Limb (tissue), 2 donors: Measurements from ENCODE around the gene CGNL1.

Source experiments
- DNase-seq, 2 donors: peaks; one replicate each; pipeline ENCODE4 v3.0.0-alpha.2; 2016; ENCODE audit errors: extremely low spot score in 2 of 2

Gene CGNL1

DNA sequence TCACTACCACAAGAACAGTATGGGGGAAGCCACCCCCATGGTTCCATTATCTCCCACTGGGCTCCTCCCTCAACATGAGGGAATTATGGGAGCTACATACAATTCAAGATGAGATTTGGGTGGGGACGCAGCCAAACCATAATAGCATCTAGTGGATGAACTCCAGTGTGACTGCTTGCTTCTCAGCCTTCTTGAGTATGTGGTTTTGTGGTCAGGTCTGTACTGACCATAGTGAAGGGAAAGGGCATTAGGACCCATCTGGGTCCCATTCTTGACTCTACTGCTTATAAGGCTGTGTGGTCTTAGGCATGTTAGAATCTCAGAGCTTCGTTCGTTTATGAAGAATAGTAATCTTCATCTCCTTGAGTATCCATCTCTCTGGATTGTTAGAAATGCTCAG is 81.4 kb downstream of the CGNL1 start:
- DNase-seq: no peak

DNA sequence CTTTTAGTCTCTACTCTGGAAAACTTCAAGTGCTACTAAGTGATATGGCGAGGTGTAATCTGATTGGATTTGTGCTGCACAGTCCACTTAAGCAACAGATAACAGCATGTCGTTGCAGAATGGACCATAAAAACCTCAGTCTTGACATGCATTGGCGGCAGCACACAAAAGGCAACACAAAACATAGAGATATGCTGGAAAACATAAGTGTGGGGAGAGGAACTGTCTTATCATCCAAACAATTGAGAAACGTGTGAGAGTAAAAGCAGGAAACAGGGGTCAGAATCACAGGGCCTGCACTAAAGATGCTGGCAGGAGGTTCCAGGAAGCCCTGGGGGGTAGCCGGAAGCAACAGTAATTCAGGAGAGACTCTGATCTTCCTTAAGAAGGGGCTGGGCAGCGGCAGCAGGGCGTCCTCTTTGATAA is 82.1 kb downstream of the CGNL1 start:
- no peak for DNase-seq

DNA sequence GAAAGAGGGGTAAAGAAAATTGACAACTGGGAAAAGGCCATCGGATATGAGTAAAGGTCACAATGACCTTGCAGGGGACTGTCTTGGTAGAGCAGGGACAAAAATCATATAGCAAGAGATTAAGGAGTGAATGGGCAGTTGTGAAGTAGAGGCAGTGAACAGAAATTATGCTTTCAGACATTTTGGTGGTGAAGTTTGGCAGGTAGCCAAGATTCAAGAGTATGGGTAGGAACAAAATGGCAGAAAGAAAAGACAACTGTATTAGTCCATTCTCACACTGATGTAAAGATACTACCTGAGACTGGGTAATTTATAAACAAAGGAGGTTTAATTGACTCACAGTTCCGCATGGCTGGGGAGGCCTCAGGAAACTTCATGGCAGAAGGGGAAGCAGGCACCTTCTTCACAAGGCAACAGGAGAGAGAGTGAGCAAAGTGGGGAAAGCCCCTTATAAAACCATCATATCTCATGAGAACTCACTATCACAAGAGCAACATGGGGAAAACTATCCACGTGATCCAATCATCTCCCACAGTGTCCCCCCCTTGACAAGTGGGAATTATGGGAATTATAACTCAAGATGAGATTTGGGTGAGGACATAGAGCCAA is 84.0 kb downstream of the CGNL1 start:
- no peak for DNase-seq

DNA sequence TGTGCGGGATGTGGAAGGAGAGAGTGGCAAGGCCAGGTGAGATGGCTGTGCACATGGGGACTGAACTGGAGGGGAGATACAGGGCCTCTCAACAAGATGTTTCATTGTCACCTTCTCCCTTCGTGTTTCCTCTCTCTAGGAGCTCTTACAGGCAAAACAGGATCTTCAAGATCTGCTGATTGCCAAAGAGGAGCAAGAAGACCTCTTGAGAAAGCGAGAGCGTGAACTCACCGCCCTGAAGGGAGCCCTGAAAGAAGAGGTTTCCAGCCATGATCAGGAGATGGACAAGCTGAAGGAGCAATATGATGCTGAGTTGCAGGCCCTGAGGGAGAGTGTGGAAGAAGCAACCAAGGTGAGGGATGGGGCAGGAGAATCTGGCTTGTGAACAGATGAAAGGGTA is 85.2 kb downstream of the CGNL1 start:
- no peak for DNase-seq

DNA sequence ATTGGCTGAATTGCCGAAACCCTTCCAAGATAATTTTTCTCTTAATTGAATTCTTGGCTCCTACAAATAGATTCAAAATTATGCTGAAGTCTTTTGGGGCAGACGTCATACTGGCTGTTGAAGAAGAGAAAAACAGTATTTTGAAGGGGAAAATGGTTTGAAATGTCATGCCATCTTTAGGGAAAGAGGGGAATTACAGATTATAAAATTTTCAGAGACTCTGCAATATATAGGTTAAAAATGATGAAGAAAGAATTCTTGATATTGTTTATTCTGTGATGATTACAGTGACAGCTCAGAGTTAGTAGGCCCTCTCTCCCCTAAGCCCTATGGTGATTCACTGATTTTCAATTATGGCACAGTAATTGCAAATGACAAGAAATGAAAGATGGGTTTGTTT is 86.1 kb downstream of the CGNL1 start:
- DNase-seq: peak in 1 of 2 donors; percentile 45

DNA sequence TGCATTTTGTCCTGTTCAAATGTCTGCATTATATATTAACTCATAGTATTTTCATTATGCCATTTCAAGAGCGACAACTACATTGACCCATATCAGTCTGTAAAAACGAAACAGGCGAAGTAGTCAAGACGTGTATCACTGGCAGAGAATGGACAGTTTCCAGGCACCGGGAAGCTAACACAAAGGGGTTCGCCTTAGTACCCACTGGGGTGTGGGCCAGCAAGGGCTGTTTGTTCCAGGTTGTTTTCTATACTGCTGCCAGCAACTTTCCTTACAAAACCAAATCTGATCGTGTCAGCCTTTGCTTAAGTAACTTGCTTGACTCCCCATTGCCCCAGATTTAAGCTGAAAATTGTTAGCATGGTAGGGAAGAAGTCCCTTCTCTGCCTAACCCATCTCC is 87.1 kb downstream of the CGNL1 start:
- no peak for DNase-seq

DNA sequence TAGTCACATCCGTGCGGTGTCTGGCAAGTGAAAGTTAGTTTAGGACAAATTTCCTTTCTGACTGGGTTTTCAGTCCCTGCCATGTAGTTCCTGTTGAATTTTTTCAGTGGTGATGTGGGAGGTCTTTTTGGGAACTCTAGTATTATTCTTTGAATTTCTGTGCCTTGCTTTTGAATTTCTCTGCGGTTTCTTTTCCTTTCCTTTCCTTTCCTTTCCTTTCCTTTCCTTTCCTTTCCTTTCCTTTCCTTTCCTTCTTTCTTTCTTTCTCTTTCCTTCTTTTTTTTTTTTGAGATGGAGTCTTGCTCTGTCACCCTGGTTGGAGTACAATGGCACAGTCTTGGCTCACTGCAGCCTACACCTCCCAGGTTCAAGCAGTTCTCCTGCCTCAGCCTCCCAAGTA is 88.2 kb downstream of the CGNL1 start:
- DNase-seq: no peak

DNA sequence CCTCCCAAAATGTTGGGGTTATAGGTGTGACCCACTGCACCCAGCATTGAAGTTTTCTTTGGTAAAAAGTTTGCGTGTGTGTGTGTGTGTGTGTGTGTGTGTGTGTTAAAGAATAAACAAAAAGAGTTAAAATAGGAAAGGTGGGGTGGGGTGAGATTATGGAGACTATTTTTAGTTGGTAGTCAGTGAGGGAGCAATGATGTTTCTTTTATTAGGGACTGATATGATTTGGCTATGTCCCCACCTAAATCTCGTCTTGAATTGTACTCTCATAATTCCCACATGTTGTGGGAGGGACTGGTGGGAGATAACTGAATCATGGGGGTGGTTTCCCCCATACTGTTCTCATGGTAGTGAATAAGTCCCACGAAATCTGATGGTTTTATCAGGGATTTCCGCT is 92.2 kb downstream of the CGNL1 start:
- no peak for DNase-seq

DNA sequence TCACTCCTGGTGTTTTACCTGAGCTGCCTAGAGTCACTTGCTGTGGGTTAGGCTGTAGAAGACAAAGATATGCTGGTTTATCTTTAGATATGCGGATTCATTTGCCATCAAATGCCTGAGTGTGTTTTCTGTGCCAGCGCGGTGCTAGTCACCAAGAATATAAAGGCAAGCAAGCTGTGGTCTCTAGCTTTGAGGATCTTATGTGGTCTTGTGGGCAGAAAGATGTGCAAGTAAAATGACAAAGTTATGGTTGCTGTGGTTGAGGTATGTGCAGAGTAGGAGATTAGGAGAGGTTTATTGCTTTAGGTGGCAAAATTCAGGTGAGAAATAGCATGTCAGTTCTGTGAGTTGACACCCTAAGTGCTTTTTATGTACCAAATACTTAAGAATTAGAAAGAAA is 94.2 kb downstream of the CGNL1 start:
- DNase-seq: no peak

DNA sequence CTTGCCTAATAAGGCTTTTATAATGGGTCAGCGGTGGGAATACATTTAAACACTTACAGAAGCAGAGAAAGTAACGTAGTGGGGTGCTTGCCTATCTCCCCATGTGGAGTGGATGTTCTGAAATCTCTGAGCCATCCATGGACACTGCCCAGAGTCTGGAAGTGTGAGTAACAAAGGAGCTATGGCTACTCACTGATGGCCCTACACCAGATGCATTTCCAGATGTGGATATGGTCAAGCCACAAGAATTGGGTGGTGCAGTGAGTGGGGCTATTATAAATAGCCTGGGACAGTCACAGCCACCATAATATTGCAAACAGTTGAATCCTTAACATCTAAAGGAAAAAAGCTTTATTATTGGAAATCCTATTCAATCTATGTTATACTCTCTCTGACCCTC is 96.6 kb downstream of the CGNL1 start:
- no peak for DNase-seq

DNA sequence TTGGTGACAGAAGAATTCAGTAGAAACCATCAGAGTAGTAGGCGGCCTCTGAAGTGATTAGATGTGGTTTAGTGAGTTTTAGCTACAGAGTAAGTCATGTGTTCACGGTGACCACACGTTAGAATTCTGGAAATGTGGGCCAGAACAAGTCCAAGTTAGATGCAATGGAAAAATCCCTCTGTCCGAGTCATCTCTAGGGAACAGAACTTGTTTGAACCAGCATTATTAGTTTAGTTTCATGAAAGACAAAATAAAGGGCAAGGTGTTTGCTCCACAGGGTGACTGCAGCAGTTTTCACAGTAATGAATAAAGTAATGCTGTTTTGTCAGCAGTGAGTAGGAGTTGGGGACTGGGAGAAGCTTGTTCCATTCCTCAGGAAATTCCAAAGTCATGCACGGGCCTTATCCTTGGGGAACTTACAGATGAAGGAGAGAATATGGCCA is 100.2 kb downstream of the CGNL1 start:
- DNase-seq: peak in 1 of 2 donors; percentile 49

DNA sequence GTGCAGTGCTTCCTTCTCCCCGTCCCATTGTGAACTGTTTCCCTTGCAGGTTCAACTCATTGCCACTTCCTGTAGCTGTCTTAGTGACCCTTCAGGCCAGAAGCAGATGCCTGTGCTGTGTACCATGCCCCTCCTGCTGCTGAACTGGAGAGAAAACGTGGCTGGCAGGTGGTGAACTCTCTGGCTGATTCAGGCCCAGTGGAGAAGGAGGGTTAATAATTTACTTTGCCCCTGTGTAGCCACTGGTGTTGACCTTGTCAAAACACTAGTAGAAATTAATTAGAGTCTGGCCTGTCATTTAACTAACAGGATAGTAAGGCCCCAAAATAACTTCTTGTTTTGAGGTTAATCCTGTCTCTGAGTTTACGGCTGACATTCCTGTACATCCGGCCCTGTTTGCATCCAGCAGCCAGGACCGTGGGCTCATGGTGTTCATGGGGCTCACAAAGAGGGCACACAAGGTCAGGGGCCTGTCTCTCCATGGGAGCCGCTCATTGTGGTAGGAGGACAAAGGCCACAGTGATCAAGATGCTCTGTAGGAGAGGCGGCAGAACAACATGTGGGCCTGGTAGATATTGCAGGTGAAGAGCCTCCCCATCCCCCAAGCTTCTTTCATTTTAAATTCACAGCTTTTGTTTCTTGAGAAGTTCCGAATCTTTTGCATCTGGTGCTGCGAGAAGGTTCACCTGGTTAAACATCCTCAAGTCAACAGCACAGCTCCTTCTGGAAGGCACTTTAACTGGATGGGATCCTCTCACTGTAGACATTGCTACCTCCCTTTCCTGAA is 101.6 kb downstream of the CGNL1 start:
- DNase-seq: no peak

DNA sequence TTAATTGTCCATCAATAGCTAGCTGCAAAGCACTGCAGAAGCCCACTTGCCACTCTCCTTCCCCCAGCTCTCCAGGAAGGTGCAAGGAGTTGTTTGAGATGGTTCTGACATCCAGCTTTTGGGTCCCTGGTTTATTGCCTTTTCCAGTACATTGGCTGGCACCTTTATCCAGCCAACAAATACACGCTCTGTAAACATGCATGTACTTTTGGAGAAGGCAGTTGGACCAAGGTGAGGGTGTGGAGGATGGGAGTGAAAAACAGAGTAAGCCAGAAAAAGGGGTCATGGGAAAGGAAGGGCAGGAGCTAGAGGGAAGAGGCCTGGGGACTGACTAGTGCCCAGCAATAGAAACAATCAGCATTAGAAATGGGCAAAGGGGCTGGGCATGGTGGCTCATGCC is 102.7 kb downstream of the CGNL1 start:
- DNase-seq: no peak

DNA sequence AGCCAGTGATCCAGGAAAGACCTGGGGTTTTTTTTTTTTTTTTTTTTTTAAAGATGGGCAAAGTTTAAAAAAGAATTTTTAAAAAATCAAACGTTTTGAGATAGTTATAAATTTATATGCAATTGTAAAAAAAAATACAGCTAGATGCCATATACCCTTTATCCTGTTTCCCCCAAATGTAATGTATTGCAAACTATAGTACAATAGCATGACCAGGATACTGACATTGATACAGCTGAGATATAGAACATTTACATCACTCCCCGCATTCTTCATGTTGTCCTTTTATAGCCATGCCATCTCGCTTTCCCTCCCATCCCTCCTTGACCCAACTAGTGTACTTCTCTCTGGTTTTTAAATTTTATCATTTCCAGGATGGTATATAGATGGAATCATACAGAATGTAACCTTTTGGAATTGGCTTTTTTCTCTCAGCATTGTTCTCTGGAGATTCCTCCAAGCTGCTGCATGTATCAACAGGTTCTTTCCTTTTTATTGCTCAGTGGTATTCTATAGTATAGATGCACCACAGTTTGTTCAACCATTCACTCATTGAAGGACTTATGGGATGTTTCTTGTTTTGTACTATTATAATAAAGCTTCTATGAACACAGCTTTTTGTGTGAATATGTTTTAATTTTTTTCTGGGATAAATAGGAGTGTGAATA is 104.9 kb downstream of the CGNL1 start:
- no peak for DNase-seq

DNA sequence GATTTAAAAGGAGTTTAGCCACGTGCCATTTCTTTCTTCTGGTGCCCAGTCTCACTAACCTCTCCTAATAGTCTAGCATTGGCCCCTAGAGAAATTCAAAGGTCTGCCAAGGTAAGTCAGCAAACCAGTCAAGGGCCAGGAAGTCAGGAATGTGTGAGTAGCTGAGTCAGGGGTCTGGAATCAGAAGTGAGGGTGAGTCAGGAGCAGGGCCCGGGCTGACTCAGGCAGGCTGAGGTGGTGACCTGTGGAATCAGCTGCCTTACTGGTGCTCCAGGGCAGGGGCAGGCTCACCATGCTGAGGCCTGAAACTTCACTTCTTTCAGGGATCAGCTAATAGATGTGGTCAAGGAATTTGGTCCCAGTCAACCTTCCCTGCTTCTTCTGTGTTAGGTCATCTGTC is 109.6 kb downstream of the CGNL1 start:
- no peak for DNase-seq

DNA sequence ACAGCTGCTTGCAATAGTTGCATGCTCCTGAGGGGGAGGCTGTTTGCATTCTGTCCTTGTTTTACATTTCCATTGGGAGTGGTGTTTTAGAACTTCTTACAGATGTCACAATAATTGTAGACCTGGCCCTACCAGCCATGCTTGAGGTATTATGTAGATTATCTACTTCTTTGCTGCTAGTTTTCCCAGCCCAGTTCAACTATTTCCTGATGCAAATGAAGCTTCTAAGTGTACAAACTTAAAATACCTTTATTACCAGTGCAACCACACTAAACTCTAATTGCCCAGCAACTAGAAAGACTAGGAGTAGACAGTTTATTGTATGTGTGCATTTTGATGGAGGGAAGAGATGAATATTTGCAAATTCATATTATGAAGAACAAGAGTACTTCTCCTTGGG is 110.5 kb downstream of the CGNL1 start:
- no peak for DNase-seq

DNA sequence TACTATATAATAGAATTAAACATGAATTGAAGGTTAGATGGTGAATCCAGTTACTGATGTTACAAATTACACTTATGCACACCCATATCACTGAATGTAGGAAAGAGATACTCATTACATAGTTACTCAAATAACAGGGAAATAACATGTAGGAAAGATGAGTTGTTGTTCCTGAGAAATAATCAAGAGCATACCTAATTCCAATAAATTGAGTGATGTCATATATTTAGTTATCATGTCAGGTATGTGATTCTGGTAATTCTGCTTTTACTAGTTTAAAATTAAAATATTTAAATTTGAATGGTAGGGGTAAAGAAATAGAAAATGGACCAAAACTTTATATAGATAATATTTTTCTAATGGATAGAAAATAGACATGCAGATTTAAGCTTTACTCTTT is 112.8 kb downstream of the CGNL1 start:
- DNase-seq: no peak

DNA sequence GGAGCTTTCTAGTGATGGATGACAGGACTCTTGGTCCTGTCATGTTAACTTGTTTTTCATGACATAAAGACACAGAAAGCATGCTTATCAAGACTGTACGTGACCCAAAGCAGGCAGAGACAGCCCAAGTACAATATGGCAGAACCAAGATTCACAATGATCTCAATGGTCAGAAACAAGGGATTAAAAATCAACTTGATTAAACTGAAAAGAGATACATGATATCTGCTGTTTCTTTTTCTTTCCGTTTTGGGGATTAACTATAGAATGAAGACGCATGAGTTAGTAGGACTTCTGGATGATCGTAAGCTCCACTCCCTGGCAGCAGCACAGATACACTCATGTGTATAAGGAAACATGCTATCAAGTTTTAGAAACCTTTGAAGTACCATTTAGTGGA is 117.0 kb downstream of the CGNL1 start:
- DNase-seq: no peak

DNA sequence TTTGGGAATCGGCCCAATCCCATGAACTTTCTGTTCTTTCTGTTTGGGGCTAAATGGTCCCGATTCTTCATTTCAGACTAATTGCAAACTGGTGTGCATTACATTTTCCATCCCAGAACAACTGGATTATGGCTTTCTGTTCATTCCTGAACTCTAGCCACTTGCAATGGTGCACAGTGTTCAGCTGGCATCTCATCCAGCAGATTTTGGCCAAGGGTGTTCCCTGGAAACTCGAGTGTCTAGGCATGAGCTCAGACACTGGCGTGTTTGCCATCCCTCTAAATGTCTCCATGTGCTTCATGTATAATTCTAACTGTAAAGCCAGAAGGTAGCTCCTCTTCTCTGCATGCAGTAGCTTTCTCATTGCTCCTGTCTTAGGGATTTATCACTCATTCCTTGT is 118.3 kb downstream of the CGNL1 start:
- no peak for DNase-seq

DNA sequence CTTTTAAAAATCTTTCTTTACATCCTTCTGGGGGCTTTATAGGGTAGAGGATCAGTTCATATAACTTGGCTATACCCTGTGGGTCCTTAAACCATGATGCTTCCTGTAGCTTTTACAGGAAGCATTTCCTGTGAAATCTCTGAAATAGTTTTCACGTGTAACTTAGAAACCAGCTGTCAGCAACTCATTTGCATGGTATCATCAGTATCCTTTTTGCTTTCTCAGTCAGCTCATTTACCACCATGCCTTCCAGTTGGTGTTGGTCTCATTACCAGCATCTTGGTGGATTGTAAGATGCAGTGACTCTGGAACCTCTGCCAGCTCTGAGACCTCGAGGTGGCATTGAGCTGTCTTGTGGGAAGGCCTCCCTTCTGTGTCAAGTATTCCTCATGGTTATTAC is 118.7 kb downstream of the CGNL1 start:
- no peak for DNase-seq

DNA sequence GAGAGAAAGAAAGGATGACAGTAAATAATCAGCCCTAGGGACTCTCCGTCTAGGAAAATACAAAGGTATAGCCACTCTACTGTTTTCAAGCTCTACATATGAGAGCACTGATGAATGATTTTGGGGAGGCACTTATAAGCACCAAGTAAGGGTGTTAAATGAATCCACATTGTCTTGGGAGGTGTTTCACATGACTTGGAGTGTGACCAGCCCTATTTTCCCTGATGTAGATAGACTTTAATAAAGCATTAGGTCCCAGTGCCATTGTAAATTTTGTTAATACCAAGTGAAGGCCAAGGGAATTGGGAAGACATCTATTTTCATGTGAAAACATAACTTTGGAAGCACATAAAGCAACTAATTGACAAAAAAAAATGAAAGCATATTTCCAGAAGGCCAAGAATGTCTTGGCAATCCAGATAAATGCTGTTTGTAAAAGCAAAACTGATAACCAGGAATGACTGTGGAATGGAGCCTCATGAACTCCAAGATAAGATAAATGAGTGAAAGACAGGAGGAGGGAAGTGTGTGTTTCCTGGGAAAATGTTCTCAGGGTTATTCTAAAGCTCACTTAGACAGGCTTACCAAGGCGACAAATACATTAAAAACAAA is 119.4 kb downstream of the CGNL1 start:
- no peak for DNase-seq

DNA sequence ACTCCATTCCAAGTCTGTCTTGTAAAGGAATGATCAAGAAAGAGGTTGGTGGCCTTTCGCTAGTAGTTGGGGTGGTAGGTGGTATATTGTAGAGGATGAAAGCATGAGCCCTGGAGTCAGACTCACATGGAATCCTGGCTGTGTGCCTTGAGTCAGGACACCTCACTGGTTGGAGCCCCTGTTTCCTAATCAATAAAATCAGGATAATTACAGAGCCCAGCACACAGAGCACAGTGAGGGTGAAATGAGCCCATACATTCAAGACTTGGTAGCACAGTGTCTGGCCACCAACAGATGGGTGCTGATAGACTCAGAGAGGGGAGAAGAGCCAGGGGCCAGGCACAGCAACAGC is 120.3 kb downstream of the CGNL1 start:
- no peak for DNase-seq
